ENCODE results near the gene CENPF.
"Not testable (repeated sequence)": the region's sequence is repeated elsewhere in the genome, so short reads cannot be mapped to it uniquely, and the experiment has no call there.

Gene CENPF

DNA sequence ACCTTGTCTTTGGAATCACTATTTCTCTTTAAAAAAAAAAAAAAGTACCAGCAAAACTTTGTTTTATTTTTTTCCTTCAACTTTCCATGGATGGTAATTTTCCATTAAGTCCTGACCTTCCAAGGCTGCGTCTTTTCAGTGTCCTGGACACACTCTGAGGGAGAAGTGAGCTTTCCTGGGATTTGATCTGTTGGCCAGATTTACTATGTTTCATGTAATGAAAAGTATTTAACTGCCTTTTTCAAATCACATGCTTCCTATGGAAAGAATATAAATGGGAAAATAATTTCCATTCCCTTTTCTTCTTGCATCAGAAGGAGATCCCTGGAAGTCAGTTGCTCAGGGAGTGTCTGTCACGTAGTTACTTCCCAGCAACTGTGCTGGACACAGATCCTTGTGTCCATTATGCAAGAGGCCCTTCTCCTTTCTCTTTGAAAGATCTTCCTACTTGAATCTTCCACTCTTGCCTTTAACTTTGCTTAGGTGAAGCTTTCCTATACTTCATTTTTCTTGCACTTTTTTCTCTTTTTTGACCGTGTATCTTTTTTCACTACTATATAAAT, 59.3 kb downstream of the CENPF start:
- no peak for DNase-seq

GRCh38 chr1:214664651-214665433, 61.8 kb downstream of the CENPF start:
- DNase-seq: no peak

GRCh38 chr1:214665606-214666110, 62.7 kb downstream of the CENPF start:
- DNase-seq: no peak

DNA sequence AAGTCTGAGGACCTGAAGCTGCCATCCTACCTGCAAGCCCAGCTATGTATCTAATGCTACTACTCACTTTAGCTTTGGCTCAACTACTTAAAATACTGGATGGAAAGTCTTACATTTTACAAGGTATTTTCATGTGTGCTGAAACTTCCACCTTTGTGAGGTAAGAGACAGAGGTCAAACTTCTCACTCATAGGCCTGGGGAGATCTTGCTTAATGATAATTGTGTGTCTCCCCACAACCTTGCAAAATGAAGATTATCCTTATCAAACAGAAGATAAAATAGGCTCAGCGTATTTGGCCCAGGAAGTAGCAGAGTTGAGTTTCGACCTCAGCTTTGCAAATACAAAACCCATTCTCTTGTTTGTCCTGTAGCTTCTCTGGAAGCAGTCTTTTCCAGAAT, 63.7 kb downstream of the CENPF start:
- DNase-seq: no peak

- no peak for DNase-seq
Measured at GRCh38 chr1:214670098-214670497, 67.1 kb downstream of the CENPF start.

GRCh38 chr1:214673029-214673428, 70.0 kb downstream of the CENPF start:
- not testable (repeated sequence) for DNase-seq

DNA sequence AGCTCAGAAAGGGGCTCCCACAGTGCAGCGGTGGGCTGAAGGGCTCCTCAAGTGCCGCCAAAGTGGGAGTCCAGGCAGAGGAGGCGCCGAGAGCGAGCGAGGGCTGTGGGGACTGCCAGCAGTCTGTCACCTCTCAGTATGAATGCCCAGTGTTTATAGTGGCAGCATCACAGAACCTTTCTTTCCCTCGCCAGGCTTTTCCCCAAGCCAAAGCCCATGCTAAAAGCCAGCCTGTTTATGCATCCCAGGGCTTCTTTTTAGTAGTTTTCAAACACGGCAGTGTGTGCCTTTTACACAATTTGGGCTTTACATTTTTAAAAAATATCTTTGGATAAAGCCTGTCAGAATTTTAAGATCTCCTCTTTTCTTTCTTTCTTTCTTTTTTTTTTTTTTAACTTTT, 70.6 kb downstream of the CENPF start:
- no peak for DNase-seq

GRCh38 chr1:214675524-214675923, 72.5 kb downstream of the CENPF start:
- DNase-seq: not testable (repeated sequence)

GRCh38 chr1:214676747-214677146, 73.8 kb downstream of the CENPF start:
- DNase-seq: no peak

DNA sequence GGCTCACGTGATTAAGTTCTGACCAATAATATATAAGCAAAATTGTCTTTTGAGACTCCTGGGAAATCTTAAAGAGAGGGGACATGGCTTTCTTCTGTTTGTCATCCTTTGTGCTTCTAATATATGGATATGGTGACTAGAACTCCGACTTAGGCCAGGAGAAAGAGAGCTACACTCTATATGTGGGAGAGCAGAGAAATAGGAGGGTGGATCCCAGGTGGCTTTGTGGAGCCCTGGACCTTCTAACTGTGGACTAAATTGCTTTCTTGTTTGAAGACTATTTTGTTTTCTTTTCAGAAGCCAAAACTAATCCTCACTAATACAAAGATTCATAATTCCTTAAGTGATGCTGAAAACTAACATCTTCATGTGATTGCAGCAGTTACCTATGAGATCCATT, 75.0 kb downstream of the CENPF start:
- no peak for DNase-seq

DNA sequence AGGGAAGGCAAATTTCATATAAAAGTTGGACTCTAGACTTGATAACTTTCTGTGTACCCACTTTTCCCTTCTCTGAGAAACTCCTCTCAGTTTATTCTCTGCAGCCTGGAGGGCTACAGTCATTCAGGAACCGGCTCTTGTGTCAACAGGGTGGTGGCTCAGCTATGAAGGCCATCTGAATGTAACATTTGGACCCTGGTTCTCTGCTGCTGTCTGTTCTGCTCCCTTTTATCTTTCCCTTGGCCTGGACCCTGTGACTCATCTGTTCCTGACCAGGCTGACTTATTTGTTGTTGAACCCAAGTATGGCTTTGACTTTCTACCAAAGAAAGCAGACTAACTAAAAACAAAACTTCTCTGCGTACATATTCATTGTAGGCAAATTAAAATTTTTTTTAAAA, 75.4 kb downstream of the CENPF start:
- DNase-seq: no peak

GRCh38 chr1:214683621-214684020, 80.6 kb downstream of the CENPF start:
- no peak for DNase-seq

- DNase-seq: no peak
Measured at GRCh38 chr1:214685906-214686305, 82.9 kb downstream of the CENPF start.

DNA sequence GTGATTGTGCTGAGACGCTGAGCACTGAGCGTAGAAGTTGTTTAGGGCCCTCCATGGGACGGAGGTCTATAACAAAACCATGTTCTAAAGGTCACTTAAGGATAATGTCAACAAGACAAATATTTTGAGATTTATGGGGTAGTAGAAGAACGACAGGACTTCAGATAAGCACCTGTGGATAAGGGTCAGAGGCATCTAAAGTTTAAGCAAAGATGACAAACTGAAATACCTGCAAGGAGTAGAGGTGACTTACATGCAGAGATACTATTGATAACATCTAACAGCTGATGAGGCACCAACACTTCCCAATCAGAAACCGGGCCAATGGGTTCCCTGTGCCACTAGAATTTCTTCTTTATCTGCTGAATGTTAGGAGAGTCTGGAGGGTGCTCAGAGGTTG, 83.5 kb downstream of the CENPF start:
- DNase-seq: no peak

DNA sequence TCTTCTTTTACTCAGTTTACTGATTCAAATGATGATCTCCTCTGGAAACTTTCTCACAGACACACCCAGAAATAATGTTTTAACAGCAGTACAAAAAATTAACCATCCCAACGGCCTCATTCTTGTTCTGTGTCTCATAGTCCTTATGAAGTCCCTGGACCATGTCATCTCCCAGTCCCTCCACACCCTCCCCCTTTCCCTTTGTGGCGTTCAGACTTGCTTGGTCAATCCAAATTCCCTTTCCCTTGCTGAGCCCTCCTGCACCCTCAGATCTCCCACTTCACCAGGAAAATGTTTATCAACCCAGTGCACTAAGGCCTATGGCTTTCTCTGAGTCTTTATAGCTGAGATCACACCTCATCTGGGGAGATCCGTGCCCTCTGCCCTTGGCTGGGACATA, 85.9 kb downstream of the CENPF start:
- DNase-seq: no peak

DNA sequence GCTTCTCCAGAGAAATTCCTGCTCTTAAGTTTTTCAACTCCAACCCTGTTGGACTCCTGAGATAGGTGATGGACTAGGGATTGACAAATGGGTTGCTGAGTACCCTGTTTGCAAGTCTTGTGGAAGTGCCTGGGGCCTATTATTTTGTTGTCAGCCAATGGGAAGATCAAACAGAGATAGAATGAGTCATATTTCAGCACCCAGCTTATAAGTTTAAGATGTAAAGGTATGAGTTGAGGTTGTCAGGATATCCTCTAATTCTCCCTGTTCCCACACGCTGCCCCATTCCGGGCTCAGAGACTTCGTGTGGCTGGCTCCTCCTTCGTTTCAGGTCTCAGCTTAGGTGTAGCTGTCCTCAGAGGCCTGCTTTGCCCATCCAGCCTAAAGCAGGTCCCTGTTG, 91.8 kb downstream of the CENPF start:
- no peak for DNase-seq

DNA sequence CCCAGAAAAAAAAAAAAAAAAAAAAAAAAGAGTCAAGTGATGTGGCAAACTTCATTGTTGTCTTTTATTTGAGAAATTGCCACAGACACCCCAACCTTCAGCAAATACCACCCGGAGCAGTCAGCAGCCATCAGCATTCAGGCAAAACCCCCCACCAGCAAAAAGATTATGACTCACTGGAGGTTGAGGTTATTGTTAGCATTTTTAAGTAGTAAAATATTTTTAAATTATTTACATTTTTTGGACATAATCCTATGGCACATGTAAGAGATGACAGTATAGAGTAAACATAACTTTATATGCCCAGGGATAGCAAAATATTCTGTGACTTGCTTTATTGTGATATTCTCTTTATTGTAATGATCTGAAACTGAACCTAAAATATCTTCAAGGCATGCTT, 95.6 kb downstream of the CENPF start:
- DNase-seq: no peak

- DNase-seq: no peak
Measured at GRCh38 chr1:214700437-214700836, 97.4 kb downstream of the CENPF start.

GRCh38 chr1:214702556-214702955, 99.6 kb downstream of the CENPF start:
- DNase-seq: no peak

GRCh38 chr1:214707306-214708087, 104.5 kb downstream of the CENPF start:
- DNase-seq: no peak

DNA sequence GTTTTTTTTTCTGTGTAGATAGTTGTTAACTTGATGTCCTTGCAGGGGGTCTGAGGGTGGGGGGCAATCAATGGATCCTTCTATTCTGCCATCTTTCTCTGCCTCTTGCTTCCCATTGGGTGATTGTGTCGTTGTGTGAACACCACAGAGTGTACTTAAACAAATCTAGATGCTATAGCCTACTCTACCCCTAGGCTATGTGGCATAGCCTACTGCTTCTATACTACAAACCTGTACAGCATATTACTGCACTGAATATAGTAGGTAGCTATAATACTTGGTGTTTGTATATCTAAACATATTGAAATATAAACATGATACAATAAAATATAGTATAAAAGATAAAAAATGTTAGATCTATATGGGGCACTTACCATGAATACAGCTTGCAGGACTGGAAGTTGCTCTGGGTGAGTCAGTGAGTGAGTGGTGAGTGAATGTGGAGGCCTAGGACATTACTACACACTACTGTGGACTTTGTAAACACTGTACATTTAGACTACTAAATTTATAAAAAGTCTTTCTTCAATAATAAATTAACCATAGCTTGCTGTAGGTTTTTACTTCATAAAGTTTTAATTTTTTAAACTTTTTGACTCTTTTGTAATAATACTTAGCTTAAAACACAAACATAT, 105.4 kb downstream of the CENPF start:
- no peak for DNase-seq

GRCh38 chr1:214709241-214709640, 106.2 kb downstream of the CENPF start:
- no peak for DNase-seq

DNA sequence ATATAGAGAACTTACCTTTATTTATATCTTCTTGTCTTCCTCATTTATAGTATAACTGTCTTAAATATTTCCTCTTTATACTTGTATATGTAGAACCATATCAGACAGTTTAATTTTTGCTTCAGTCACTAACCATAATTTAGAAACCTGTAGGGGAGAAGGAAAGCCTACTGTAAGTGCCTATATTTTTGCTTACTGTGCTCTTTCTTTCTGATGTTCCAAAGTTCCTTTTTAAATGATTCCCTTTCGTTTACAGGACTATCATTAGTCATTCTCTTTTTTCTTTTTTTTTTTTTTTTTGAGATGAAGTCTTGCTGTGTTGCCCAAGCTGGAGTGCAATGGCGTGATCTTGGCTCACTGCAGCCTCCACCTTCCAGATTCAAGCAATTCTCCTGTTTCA, 109.7 kb downstream of the CENPF start:
- no peak for DNase-seq

All from central memory CD4-positive, alpha-beta T cell (primary cell).